Putamen (tissue), 1 donor: Measurements from ENCODE around the gene SIPA1.

Experiments used
- DNase-seq: peaks from one replicate; pipeline ENCODE4 v3.0.0-alpha.2; 2016; ENCODE audit warnings: low spot score

Gene SIPA1

GRCh38 chr11:65637794-65638419 is at the start of gene SIPA1:
Gene SIPA1 (plus strand): TSS chr11:65638101. CDS start chr11:65640922, 2,821 bp downstream.
- DNase-seq = peak; percentile 71

- DNase-seq = no peak
These were observed 49.5 kb upstream of the SIPA1 start for GRCh38 chr11:65588199-65589054.

- no peak for DNase-seq
These were observed 48.3 kb upstream of the SIPA1 start for GRCh38 chr11:65589444-65590239.

- no peak for DNase-seq
These were observed 47.6 kb upstream of the SIPA1 start for GRCh38 chr11:65590240-65590738.

- DNase-seq = no peak
These were observed 45.7 kb upstream of the SIPA1 start for GRCh38 chr11:65591939-65592857.

- DNase-seq = no peak
These were observed 44.9 kb upstream of the SIPA1 start for GRCh38 chr11:65592858-65593517.

- DNase-seq = no peak
These were observed 44.1 kb upstream of the SIPA1 start for GRCh38 chr11:65593518-65594414.

- no peak for DNase-seq
These were observed 42.8 kb upstream of the SIPA1 start for GRCh38 chr11:65595131-65595530.

GRCh38 chr11:65595543-65596281 is 42.2 kb upstream of the SIPA1 start, which contains the start of gene KCNK7:
Gene KCNK7 (minus strand): TSS chr11:65595800. CDS start chr11:65595772, 28 bp downstream.
- DNase-seq = no peak

GRCh38 chr11:65596520-65596919 is 41.4 kb upstream of the SIPA1 start:
- no peak for DNase-seq

- no peak for DNase-seq
These were observed 39.6 kb upstream of the SIPA1 start for GRCh38 chr11:65598258-65598699.

- DNase-seq = no peak
These were observed 38.5 kb upstream of the SIPA1 start for GRCh38 chr11:65599216-65599954.

GRCh38 chr11:65599955-65600246 is 38.0 kb upstream of the SIPA1 start:
- no peak for DNase-seq

GRCh38 chr11:65604258-65604657 is 33.6 kb upstream of the SIPA1 start:
- no peak for DNase-seq

GRCh38 chr11:65606876-65607613 is 30.9 kb upstream of the SIPA1 start:
- peak; percentile 97 for DNase-seq

GRCh38 chr11:65607614-65608426 is 30.1 kb upstream of the SIPA1 start:
- no peak for DNase-seq

GRCh38 chr11:65609229-65609628 is 28.7 kb upstream of the SIPA1 start:
- DNase-seq = no peak
